Measurements from ENCODE around the gene SEMA6A.

SEMA6A gene

GRCh38 chr5:116411101-116411571, 163.5 kb downstream of the SEMA6A start:
- DNase-seq (ENCODE audit: low spot score): no peak
- no peak for TF ChIP-seq CTCF (IDR thresholded peaks at IDR 0.05; ENCODE audit: poor library complexity, severe bottlenecking)
- ATAC-seq (ENCODE audit: low read depth): no peak
- Histone ChIP-seq H3K27me3 (ENCODE audit: insufficient read depth, poor library complexity, severe bottlenecking) (no peaks in the 10 kb centered on the region), H3K9me3 (ENCODE audit: severe bottlenecking) (no peaks in the 10 kb centered on the region), H3K4me3 (ENCODE audit: severe bottlenecking) (no peak overlapping the region), H3K36me3 (ENCODE audit: low read depth) (no peaks in the 10 kb centered on the region), H3K27ac (ENCODE audit: poor library complexity, severe bottlenecking) (no peak overlapping the region), H3K4me1 (ENCODE audit: insufficient read depth, poor library complexity, severe bottlenecking) (no peaks in the 10 kb centered on the region)

- ATAC-seq (ENCODE audit: low read depth): no peak
- no peak overlapping the region for H3K4me3 ChIP-seq (ENCODE audit: severe bottlenecking)
- H3K36me3 ChIP-seq (ENCODE audit: low read depth): no peaks in the 10 kb centered on the region
- no peaks in the 10 kb centered on the region for H3K9me3 ChIP-seq (ENCODE audit: severe bottlenecking)
- no peak overlapping the region for H3K27ac ChIP-seq (ENCODE audit: poor library complexity, severe bottlenecking)
- no peak for DNase-seq (ENCODE audit: low spot score)
- H3K27me3 ChIP-seq (ENCODE audit: insufficient read depth, poor library complexity, severe bottlenecking): no peaks in the 10 kb centered on the region
- no peak for TF ChIP-seq CTCF (IDR thresholded peaks at IDR 0.05; ENCODE audit: poor library complexity, severe bottlenecking)
- no peaks in the 10 kb centered on the region for H3K4me1 ChIP-seq (ENCODE audit: insufficient read depth, poor library complexity, severe bottlenecking)
Measured at GRCh38 chr5:116410336-116410890, 164.2 kb downstream of the SEMA6A start.

- no peak for ATAC-seq (ENCODE audit: low read depth)
- no peak overlapping the region for H3K27ac ChIP-seq (ENCODE audit: poor library complexity, severe bottlenecking)
- H3K27me3 ChIP-seq (ENCODE audit: insufficient read depth, poor library complexity, severe bottlenecking): no peaks in the 10 kb centered on the region
- TF ChIP-seq CTCF (IDR thresholded peaks at IDR 0.05; ENCODE audit: poor library complexity, severe bottlenecking): no peak
- DNase-seq (ENCODE audit: low spot score): no peak
- no peaks in the 10 kb centered on the region for H3K9me3 ChIP-seq (ENCODE audit: severe bottlenecking)
- H3K4me1 ChIP-seq (ENCODE audit: insufficient read depth, poor library complexity, severe bottlenecking): no peaks in the 10 kb centered on the region
- H3K36me3 ChIP-seq (ENCODE audit: low read depth): no peaks in the 10 kb centered on the region
- no peak overlapping the region for H3K4me3 ChIP-seq (ENCODE audit: severe bottlenecking)
Measured at GRCh38 chr5:116409591-116410296, 164.9 kb downstream of the SEMA6A start.

GRCh38 chr5:116406306-116407041, 168.1 kb downstream of the SEMA6A start:
- TF ChIP-seq CTCF (IDR thresholded peaks at IDR 0.05; ENCODE audit: poor library complexity, severe bottlenecking): no peak
- Histone ChIP-seq H3K27ac (ENCODE audit: poor library complexity, severe bottlenecking) (no peak overlapping the region), H3K4me3 (ENCODE audit: severe bottlenecking) (no peak overlapping the region), H3K27me3 (ENCODE audit: insufficient read depth, poor library complexity, severe bottlenecking) (no peaks in the 10 kb centered on the region), H3K9me3 (ENCODE audit: severe bottlenecking) (no peaks in the 10 kb centered on the region), H3K4me1 (ENCODE audit: insufficient read depth, poor library complexity, severe bottlenecking) (no peaks in the 10 kb centered on the region), H3K36me3 (ENCODE audit: low read depth) (no peaks in the 10 kb centered on the region)
- ATAC-seq (ENCODE audit: low read depth) (no peak), DNase-seq (ENCODE audit: low spot score) (no peak)

All from RWPE2 (cell line).